HG02973 (cell line): ENCODE measurements around the gene AKAP13.
"Not testable (repeated sequence)": the region's sequence is repeated elsewhere in the genome, so short reads cannot be mapped to it uniquely, and the experiment has no call there.

Source experiments
- ATAC-seq: cut with Tn5 transposase; IDR thresholded peaks from one replicate; pipeline ENCODE4 v1.9.1; 2021; ENCODE audit warnings: moderate library complexity; ENCODE audit not compliant: unreplicated experiment

The AKAP13 gene

GRCh38 chr15:85527895-85528294 is 147.5 kb downstream of the AKAP13 start:
- ATAC-seq, result no peak

- no peak for ATAC-seq
Observed at GRCh38 chr15:85530079-85530478, 149.7 kb downstream of the AKAP13 start.

DNA sequence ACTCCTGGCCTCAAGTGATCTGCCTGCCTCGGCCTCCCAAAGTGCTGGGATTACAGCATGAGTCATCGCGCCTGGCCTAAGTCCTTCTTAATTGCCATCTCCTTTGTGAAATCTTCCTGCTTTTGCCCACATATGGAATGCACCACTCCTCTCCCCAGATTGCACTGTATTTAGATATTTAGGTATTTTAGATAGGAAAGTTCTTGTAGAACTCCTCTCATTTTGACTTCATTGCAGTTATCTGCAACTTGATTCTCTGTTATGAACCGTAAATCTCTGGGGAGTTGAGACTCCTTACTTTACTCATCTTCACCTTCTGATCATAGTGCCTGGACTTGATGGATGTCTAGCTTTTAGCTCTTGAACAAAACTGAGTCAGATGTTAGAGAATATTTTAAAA is 150.7 kb downstream of the AKAP13 start:
- ATAC-seq, result no peak

- ATAC-seq, result no peak
Observed at GRCh38 chr15:85532689-85533088, 152.3 kb downstream of the AKAP13 start.

DNA sequence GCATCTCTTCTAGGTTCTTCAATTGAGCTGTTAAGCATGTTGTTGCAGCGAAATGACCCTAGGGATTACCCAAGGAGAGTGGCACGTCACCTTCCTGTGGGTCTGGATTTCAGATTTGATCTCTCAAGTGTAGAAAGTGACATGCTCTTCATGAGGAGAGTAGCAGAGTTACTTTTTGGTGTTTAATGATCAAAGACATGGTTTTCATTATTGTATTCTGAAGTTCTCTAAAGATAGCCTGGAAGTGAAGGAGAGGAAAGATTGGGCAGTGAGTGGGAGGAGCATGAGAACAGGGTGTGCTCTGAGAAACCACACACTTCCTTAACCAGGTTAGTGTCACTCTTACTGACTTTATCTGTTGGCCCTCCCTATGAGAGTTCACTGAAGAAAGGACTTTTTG is 153.6 kb downstream of the AKAP13 start:
- ATAC-seq, result peak; percentile 78

DNA sequence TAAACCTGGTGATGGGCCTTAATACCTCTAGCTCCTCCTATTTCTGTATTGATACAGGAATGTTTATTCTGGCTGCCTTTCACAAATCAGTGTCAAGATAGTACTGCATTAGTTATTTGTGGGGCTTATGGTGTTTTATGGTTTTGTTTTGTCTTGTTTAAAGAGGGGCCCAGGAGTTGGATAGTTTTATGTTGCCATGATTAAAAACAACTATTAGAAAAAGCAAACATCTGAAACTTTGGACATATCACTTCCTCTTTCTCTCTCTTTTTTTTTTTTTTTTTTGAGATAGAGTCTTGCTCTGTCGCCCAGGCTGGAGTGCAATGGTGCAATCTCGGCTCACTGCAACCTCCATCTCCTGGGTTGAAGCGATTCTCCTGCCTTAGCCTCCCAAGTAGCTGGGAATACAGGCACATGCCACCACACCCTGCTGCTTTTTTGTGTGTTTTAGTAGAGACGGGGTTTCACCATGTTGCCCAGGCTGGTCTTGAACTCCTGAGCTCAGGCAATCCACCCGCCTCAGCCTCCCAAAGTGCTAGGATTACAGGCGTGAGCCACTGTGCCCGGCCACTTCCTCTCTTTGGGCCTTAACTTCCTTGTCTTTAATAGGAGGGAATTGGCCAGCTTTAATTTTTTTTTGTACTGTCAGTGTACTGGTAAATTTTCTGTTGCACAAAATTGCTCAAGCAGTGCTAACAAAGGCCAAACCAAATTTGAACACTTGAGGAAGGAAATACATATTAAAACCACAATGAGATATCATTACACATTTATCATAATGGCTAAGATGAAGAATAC is 155.3 kb downstream of the AKAP13 start:
- ATAC-seq, result not testable (repeated sequence)

DNA sequence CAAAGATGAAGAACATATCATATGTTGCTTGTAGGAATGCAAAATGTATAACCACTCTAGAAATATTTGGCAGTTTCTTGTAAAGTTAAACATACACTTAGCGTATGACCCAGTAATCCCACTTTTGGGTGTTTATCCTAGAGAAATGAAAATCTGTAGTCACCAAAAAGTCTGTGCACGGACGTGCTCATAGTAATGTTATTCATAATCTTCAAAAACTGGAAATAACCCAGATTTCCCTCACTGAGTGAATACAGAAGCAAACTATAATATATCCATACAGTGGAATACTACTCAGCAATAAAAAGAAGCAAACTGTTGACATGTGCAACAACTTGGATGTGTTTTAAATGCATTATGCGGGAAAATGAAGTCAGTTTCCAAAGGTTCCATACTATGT is 155.9 kb downstream of the AKAP13 start:
- no peak for ATAC-seq

DNA sequence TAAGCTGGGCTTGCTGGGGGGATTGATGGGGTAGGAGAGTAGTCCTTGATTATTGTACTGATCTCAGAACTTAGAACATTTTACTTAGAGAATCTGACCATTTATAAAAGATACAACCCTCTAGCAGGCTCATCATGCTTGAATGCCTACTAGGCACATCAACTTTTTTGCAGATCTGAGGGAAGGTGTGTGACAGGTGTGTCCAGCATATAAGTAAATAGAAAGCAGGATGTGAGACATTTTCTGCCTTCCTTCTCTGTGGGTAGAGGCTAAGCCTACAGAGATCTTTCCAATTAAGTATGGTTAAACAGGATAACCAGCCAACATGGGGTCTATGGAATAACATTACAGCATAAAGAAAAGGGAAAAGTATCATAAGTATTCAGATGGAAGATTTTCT is 159.1 kb downstream of the AKAP13 start:
- no peak for ATAC-seq

- ATAC-seq, result no peak
Observed at GRCh38 chr15:85540085-85540797, 159.8 kb downstream of the AKAP13 start.

DNA sequence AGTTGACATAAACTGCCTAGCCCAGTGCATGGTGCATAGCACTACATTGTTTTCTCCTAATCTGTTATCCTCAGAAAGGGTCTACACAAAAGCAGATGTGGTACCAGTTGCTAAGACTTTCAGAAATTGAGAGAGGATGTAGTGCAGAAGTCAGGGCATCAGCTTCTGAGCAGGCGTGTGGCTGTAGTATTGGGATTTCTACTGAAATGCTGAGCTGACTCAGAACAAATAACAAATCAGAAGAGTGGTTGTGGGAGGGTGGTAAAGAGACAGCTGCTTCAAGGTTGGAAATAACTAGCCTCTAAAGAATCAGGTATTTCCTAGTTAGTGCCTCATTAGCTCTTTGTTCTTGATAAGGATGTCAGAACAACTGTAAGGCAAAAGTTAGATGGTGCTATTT is 161.3 kb downstream of the AKAP13 start:
- ATAC-seq, result peak; percentile 67

- no peak for ATAC-seq
Observed at GRCh38 chr15:85542488-85542887, 162.1 kb downstream of the AKAP13 start.

GRCh38 chr15:85542895-85543331 is 162.5 kb downstream of the AKAP13 start:
- no peak for ATAC-seq

DNA sequence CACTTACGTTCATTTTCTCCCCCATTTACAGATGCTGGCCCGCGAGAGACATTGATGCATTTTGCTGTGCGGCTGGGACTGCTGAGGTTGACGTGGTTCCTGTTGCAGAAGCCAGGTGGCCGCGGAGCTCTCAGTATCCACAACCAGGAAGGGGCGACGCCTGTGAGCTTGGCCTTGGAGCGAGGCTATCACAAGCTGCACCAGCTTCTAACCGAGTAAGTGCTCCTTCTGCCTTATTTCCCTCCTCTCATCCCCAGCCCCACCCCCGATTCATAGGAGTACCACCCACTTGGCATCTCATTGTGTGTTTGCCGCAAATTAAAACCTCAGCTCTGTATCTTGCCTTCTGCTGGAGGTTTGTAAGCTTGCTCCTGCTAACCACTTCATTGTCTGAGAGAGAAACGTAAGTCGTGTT is 163.3 kb downstream of the AKAP13 start:
- ATAC-seq, result peak; percentile 47

- ATAC-seq, result no peak
Observed at GRCh38 chr15:85545185-85545584, 164.8 kb downstream of the AKAP13 start.

DNA sequence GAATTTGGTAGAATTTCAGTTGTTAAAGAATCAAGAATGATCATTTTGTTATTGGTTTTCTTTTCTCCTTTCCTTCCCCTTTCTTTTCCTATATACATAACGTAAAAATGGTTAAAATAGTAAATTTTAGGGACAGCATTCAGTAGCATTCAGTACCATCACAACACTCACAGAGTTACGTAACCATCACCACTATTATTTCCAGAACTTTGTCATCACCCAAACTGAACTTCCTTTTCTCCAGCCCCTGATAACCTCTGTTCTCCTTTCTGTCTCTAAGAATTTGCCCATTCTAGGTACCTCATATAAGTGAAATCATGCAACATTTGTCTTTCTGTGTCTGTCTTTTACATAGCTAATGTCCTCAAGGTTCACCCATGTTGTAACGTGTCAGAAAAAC is 165.3 kb downstream of the AKAP13 start:
- no peak for ATAC-seq

GRCh38 chr15:85547386-85547785 is 167.0 kb downstream of the AKAP13 start:
- ATAC-seq, result no peak

DNA sequence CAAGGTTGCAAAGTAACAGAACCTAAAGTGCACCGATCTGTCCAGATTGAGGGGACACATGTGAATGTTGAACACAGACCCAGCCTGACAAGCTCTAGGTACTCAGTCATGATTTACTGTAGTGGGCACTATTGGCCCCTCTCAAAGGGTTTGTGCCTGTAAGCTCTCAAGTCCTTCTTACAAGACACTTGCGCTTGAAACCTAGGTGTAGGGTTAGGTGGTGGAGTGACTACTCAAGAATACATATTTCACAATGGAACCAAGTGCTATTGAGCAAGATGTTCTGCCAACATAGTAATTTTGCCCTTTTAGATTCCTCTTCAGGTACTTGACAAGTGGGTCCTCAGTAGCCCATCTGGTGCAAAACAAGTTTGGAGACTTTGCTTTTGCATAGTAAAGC is 169.9 kb downstream of the AKAP13 start:
- no peak for ATAC-seq

DNA sequence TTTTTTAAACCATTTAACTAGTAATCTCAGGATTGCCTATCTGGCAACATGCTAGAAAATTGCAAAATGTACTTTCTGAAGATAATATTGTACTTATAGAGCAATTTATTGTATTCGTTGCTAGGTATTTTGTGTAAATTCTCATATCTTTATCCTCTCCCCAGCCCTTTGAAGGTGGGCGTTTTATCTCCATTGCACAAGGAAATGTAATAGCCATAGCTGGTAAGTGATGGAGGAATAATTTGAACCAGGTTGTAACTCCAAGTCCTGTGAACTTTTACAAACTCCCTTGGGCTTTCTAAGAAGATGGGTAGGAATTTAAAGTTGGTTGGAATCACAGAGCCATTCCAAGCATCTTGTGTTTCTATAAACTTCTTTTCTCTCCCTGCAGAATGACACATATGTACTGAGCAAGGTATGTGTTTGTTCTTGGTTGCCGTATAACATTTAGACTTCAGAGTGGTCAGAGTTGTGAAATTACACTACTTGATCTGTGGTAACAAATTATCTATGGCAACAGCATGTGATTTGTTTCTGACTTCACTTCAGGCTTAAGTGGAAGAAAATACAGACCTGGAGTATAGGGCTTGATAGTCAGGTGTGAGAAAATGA is 170.9 kb downstream of the AKAP13 start:
- ATAC-seq, result no peak

GRCh38 chr15:85554852-85555521 is 174.6 kb downstream of the AKAP13 start:
- peak; percentile 57 for ATAC-seq

DNA sequence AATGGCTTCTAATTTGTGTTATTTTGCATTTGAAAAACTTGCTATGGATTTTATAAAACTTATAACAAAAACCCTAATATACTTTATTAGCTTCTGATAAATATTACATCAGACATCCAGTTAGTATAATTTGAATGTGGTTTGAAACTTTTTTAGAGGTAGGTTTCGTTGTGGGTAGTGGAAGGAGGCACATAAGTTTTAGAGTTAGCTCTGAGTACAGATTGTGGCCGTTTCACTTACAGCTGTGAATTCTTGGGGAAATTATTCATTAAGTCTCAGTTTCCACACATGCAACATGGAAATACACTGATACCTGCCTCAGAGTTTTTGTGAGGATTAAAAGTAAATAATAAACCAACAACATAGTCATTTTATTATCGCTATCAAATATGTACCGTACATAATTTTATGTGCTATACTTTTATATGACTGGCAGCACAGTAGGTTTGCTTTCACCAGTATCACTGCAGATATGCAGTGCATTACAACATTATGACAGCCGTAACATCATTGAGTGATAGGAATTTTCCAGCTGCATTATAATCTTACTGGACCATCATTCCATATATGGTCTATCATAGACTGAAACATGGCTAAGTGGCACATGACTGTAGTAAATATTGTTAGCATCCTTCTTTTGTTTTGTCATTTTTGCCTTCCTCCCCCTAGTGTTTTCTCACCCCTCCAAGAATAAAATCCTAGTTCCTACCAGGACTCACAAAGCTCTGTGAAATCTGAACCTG is 175.6 kb downstream of the AKAP13 start:
- ATAC-seq, result peak; percentile 73

GRCh38 chr15:85556618-85556895 is 176.2 kb downstream of the AKAP13 start:
- ATAC-seq, result no peak
